KOPT-K1 (cell line): ENCODE measurements around the gene LGMN.

Source experiments
- H3K27ac ChIP-seq: fragments of 200-600 bp; sonication (generic); 2 replicates; pipeline ENCODE4 v1.5.1; 2016; ENCODE audit warnings: antibody characterized with exemption, mild to moderate bottlenecking, low read depth, low read length; ENCODE audit not compliant: poor library complexity, severe bottlenecking
- H3K36me3 ChIP-seq: fragments of 200-600 bp; sonication (generic); 2 replicates; pipeline ENCODE4 v1.5.1; 2017; ENCODE audit warnings: antibody characterized with exemption, mild to moderate bottlenecking, low read length, moderate library complexity; ENCODE audit not compliant: insufficient read depth
- H3K9me3 ChIP-seq: fragments of 200-600 bp; sonication (generic); 2 replicates; pipeline ENCODE4 v1.5.1; 2017; ENCODE audit warnings: antibody characterized with exemption, low read length, mild to moderate bottlenecking; ENCODE audit not compliant: insufficient read depth, poor library complexity, severe bottlenecking

Gene LGMN

DNA sequence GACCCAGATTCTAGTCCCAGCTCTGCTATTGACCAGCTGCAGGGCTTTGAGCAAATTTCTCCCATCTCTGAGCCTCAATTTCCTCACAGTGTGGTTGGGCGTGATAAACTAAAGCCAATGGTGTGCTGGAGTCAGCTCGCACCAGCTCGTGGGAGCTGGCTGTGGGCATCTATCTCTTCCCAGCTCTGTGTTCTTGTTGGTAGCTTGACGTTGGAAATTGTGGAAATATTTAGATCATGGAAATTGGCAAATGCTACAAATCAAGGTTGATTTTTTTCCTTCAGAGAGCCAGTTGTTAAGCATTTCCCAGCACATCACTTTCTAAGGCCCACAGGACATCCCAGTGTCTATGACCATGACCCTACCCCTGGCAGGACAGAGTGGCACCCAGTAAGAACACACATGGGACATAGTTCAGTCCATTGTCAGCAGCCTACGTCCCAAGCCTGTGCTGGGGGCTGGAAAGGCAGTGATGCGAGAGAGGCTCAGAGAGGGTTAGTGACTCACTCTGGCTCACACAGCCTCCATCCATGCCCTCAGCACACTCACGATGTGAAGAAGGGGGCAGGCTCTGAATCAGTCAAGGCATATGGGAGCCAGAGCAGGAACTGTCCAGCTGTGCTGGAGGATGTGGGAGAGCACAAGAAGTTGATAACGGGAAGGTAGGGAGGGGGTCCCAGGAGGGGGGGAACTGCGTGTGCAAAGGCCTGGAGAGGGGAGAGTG is 77.6 kb downstream of the LGMN start:
- Histone ChIP-seq H3K27ac (no peak overlapping the region), H3K36me3 (peaks cover 72% of the 10 kb centered on the region), H3K9me3 (no peaks in the 10 kb centered on the region)

GRCh38 chr14:92670160-92670559 is 78.3 kb downstream of the LGMN start:
- Histone ChIP-seq H3K36me3 (peaks cover 67% of the 10 kb centered on the region), H3K9me3 (no peaks in the 10 kb centered on the region), H3K27ac (no peak overlapping the region)

- peaks cover 66% of the 10 kb centered on the region for H3K36me3 ChIP-seq
- no peak overlapping the region for H3K27ac ChIP-seq
- no peaks in the 10 kb centered on the region for H3K9me3 ChIP-seq
Measured at GRCh38 chr14:92668276-92668973, 80.0 kb downstream of the LGMN start.

GRCh38 chr14:92666251-92666650 is 82.2 kb downstream of the LGMN start:
- Histone ChIP-seq H3K27ac (peak overlapping the region; percentile 55), H3K9me3 (no peaks in the 10 kb centered on the region), H3K36me3 (peaks cover 71% of the 10 kb centered on the region)

DNA sequence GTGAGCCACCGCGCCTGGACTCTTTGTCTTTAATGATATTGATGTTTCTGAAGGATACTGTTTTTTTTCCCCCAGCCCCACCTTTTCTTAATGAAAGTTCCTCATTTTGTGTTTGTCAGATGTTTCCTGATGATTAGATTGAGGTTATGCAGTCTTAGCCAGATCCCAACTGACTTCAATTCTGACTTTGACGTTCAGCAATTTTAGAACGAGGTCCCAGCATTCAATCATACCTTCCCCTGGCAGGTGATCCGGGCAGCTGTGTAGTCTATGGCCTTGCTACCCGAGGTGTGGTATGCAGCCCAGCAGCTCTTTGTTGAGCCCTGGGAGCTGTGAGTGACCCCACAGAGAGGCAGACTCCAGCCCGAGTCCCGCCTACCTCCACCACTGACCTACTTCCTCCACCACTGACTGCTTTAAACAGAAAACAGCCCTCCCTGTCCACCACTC is 82.7 kb downstream of the LGMN start:
- Histone ChIP-seq H3K27ac (peak overlapping the region; percentile 55), H3K36me3 (peaks cover 71% of the 10 kb centered on the region), H3K9me3 (no peaks in the 10 kb centered on the region)

- no peaks in the 10 kb centered on the region for H3K9me3 ChIP-seq
- peaks cover 85% of the 10 kb centered on the region for H3K36me3 ChIP-seq
- no peak overlapping the region for H3K27ac ChIP-seq
Measured at GRCh38 chr14:92663049-92663448, 85.4 kb downstream of the LGMN start.

DNA sequence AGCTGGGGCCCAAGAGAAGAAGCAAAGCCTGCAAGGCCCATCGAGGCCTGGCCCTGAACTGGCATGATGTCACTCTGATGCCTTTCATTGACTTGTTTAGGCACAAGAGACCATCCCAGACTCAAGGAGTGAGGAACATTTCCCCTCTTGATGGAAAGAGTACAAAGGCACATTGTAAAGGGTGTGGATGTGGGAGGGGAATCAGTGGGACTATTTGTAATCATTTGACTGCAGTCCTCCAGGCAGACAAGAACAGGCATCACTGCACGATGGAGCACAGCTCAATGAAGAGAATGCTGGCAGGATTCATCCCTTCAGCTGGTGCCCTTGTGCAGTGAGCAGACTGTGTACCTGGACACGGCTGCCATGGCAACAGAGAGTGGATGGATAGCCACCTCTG is 87.9 kb downstream of the LGMN start:
- H3K27ac ChIP-seq: no peak overlapping the region
- H3K9me3 ChIP-seq: no peaks in the 10 kb centered on the region
- peaks cover 88% of the 10 kb centered on the region for H3K36me3 ChIP-seq

DNA sequence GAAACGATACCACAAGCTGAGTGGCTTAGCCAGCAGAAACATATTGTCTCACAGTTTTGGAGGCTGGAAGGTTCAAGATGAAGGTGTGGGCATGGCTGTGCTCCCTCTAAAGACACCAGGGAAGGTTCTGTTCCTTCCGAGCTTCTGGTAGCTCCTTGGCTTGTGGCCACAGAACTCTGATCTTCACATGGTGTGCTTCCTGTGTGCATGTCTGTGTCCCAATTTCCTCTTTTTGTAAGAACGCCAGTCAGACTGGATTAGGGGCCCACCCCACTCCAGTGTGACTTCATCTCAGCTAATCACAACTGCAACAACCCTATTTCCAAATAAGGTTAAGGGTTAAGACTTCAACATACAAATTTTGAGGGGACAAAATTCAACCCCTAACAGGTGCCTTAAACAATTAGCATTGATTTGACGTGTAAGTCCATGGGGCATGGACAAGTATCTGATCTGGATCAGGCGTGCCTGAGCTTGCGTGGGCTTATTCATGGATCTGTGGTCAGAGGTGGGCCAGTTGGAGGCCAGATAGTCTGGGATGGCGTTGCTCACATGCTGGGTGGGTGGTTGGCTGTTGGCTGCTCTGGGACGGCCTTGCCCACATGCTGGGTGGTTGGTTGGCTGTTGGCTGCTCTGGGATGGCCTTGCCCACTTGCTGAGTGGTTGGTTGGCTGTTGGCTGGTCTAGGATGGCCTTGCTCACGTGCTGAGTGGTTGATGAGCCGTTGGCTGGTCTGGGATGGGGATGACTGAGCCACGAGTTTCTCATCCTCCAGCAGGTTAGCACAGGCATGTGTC is 88.5 kb downstream of the LGMN start:
- Histone ChIP-seq H3K36me3 (peaks cover 93% of the 10 kb centered on the region), H3K9me3 (no peaks in the 10 kb centered on the region), H3K27ac (peak overlapping the region; percentile 32)

- Histone ChIP-seq H3K36me3 (peaks cover 90% of the 10 kb centered on the region), H3K27ac (peak overlapping the region; percentile 32), H3K9me3 (no peaks in the 10 kb centered on the region)
Measured at GRCh38 chr14:92658684-92659083, 89.7 kb downstream of the LGMN start.

DNA sequence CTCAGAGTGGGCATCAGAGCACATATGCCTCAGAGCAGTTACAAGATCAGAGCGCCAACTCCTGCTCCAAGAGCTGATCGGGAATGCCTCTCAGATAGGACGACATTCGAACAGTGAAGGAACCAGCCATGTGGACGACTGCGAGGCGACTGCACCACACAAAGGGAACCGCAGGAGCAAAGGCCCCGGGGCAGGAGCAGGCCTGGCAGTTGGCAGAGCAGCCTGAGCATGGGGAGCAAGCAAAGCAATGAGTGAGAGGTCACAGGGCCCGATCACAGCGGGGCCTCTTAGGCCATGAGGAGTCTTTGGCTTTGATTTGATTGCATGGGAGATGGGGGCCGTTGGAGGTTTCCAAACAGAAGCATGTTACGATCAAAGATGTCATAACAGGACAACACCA is 90.3 kb downstream of the LGMN start:
- Histone ChIP-seq H3K36me3 (peaks cover 90% of the 10 kb centered on the region), H3K27ac (no peak overlapping the region), H3K9me3 (no peaks in the 10 kb centered on the region)

GRCh38 chr14:92657457-92658142 is 90.8 kb downstream of the LGMN start:
- no peak overlapping the region for H3K27ac ChIP-seq
- H3K9me3 ChIP-seq: no peaks in the 10 kb centered on the region
- H3K36me3 ChIP-seq: peaks cover 90% of the 10 kb centered on the region

GRCh38 chr14:92656306-92657081 is 91.9 kb downstream of the LGMN start:
- H3K9me3 ChIP-seq: no peaks in the 10 kb centered on the region
- no peak overlapping the region for H3K27ac ChIP-seq
- peaks cover 87% of the 10 kb centered on the region for H3K36me3 ChIP-seq

GRCh38 chr14:92655419-92656201 is 92.8 kb downstream of the LGMN start:
- H3K36me3 ChIP-seq: peaks cover 81% of the 10 kb centered on the region
- H3K9me3 ChIP-seq: no peaks in the 10 kb centered on the region
- no peak overlapping the region for H3K27ac ChIP-seq
